ENCODE measurements around the gene CAMK2A.

GRCh38 chr5:150210644-150211043 lies 78.9 kb downstream of the CAMK2A start:
- TF ChIP-seq, protein P1, sequence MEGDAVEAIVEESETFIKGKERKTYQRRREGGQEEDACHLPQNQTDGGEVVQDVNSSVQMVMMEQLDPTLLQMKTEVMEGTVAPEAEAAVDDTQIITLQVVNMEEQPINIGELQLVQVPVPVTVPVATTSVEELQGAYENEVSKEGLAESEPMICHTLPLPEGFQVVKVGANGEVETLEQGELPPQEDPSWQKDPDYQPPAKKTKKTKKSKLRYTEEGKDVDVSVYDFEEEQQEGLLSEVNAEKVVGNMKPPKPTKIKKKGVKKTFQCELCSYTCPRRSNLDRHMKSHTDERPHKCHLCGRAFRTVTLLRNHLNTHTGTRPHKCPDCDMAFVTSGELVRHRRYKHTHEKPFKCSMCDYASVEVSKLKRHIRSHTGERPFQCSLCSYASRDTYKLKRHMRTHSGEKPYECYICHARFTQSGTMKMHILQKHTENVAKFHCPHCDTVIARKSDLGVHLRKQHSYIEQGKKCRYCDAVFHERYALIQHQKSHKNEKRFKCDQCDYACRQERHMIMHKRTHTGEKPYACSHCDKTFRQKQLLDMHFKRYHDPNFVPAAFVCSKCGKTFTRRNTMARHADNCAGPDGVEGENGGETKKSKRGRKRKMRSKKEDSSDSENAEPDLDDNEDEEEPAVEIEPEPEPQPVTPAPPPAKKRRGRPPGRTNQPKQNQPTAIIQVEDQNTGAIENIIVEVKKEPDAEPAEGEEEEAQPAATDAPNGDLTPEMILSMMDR (IDR thresholded peaks at IDR 0.05): no peak
- TF ChIP-seq POLR2A (IDR thresholded peaks at IDR 0.05): no peak
